SK-N-SH treated with all-trans-retinoic acid at 6 μM for 48 hours (cell line): ENCODE measurements around the gene FGF3.

Source experiments
- ARNTL ChIP-seq: fragments of 450-650 bp; formaldehyde crosslinking; IDR thresholded peaks from 2 replicates; pipeline ENCODE4 v1.5.0; 2020; ENCODE audit warnings: low read depth, mild to moderate bottlenecking, moderate library complexity, borderline replicate concordance
- GLIS3 ChIP-seq: fragments of 250-450 bp; sonication (Bioruptor Pico); IDR thresholded peaks from 2 replicates; pipeline ENCODE4 v1.5.0; 2020; ENCODE audit warnings: mild to moderate bottlenecking, moderate library complexity
- OSR1 ChIP-seq: fragments of 250-450 bp; sonication (Bioruptor Pico); IDR thresholded peaks from 2 replicates; pipeline ENCODE4 v1.8.0; 2022; ENCODE audit warnings: moderate library complexity, mild to moderate bottlenecking, inconsistent platforms
- SNAI2 ChIP-seq: fragments of 250-450 bp; sonication (Bioruptor Pico); IDR thresholded peaks from 2 replicates; pipeline ENCODE4 v1.5.0; 2020; ENCODE audit warnings: mild to moderate bottlenecking, moderate library complexity
- ZNF565 ChIP-seq: fragments of 450-650 bp; formaldehyde crosslinking; conservative IDR thresholded peaks from 2 replicates; pipeline ENCODE4 v1.5.0; 2020; ENCODE audit warnings: low read depth, mild to moderate bottlenecking, moderate library complexity
- ZNF8 ChIP-seq: fragments of 450-650 bp; formaldehyde crosslinking; IDR thresholded peaks from 2 replicates; pipeline ENCODE4 v1.5.0; 2020; ENCODE audit warnings: mild to moderate bottlenecking, moderate library complexity
- TF ChIP-seq, protein P1 (sequence below): fragments of 250-450 bp; sonication (Bioruptor Pico); IDR thresholded peaks from 2 replicates; pipeline ENCODE4 v1.5.0; 2020; ENCODE audit warnings: mild to moderate bottlenecking, moderate library complexity

DNA sequence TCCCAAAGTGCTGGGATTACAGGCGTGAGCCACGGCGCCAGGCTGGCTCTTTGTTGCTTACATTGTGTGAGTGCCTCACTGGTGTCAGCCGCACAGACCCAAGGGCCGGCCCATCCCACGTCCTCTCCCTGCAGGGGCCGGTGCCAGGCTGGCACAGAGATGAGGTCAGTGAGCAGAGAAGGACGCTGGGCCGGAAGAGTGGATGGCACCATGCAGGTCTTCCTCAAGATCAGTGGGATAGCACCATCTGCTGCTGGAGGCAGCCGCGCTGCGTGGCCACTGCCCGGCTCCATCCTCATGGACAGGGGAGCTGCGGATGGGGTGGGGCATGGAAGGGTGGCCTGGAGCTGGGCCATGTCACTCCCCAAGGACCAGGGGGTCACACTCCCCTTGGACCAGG lies 22.1 kb downstream of the FGF3 start:
- TF ChIP-seq SNAI2 (no peak), ARNTL (no peak), OSR1 (CRISPR knock-in tag) (no peak), GLIS3 (CRISPR knock-in tag) (no peak), ZNF565 (CRISPR knock-in tag) (no peak), ZNF8 (no peak)
- TF ChIP-seq, protein P1, sequence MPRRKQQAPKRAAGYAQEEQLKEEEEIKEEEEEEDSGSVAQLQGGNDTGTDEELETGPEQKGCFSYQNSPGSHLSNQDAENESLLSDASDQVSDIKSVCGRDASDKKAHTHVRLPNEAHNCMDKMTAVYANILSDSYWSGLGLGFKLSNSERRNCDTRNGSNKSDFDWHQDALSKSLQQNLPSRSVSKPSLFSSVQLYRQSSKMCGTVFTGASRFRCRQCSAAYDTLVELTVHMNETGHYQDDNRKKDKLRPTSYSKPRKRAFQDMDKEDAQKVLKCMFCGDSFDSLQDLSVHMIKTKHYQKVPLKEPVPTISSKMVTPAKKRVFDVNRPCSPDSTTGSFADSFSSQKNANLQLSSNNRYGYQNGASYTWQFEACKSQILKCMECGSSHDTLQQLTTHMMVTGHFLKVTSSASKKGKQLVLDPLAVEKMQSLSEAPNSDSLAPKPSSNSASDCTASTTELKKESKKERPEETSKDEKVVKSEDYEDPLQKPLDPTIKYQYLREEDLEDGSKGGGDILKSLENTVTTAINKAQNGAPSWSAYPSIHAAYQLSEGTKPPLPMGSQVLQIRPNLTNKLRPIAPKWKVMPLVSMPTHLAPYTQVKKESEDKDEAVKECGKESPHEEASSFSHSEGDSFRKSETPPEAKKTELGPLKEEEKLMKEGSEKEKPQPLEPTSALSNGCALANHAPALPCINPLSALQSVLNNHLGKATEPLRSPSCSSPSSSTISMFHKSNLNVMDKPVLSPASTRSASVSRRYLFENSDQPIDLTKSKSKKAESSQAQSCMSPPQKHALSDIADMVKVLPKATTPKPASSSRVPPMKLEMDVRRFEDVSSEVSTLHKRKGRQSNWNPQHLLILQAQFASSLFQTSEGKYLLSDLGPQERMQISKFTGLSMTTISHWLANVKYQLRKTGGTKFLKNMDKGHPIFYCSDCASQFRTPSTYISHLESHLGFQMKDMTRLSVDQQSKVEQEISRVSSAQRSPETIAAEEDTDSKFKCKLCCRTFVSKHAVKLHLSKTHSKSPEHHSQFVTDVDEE (CRISPR knock-in tag) = no peak
